NCI-H146 (cell line): Measurements from ENCODE around the gene KIAA1210.

Experiments used
- DNase-seq: peaks from one replicate; lab custom pipeline; 2025; lab: John Stamatoyannopoulos, UW

The KIAA1210 gene

DNA sequence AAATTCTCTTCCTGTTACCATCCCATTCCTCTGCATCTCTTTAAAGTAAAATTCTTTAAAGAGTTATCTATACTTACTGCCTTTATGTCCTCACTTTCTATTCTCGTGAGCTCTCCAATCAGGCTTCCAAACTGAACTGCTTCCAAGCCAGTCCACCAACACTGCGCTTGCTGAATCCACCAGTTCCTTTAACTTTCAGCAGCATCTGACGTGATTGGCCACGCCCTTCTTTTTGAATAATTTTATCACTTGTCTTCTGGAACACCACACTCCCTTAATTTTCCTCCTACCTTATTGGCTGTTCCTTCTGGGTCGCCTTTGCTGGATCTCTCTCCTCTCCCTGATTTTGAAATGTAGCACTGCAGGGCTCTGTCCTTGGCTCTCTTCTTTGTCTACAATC lies at the start of gene KIAA1210:
Gene KIAA1210 (minus strand): TSS at position 163 of the 400 bp plus-strand sequence. CDS start 4,170 bp downstream, outside the sequence.
- no peak for DNase-seq

DNA sequence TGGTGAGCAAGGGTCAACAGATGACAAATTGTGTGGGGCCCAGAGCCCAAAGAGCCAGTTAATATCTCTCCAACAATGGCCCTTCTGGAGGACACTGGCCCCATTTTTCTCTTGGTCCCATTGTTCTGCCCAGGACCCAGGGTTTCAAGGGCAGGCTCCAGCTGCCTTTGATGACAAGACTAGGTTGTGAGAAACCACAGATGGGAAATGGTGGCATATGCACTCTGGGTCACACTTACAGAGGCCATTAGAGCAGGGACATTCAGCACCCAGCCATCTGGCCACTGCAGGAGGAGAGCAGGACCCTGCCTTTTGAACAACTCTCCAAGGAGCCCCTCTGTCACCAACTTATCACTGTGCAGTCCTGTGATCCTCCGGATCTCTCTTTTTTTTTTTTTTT lies 49.7 kb upstream of the KIAA1210 start:
- DNase-seq, result no peak

DNA sequence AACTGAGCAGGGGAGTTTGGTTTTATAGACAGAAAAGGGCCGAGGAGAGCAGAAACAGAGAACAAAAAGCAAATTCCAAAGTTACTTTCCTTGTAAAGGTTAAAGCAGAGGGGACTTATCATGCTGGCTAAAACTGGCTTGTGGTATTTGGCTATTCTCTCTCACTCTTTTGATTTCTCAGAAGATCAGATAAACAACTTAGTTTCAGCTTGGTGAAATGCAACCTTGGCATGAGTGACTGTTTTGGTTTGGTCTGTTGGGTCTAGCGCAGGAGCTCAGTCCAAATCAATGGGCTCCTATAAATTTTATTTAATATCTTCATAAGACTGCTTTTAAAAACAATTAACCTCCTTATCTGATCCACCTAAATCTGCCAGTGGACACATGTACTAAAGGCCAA lies 47.3 kb upstream of the KIAA1210 start:
- DNase-seq, result no peak

GRCh38 chrX:119168104-119168503 lies 40.5 kb upstream of the KIAA1210 start:
- DNase-seq, result no peak

DNA sequence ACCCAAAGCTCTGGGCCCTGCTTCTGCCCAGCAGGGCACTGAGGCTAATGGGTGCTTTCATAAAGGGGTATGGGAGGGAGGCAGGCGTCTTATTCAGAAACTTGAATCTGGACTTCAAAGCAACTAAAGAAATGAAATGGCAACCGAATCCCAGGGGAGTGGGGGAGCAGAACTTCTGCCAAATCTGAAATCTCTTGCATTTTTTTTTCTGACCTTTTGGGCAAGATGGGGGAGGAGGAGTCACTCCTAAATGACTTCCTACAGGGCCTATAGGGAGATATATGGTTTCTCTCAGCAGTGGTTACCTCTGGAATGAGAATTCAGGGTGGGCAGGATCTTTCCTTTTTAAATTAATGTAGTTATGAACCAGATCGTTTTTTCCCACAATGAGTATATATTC lies 30.6 kb upstream of the KIAA1210 start:
- DNase-seq, result no peak

- DNase-seq, result no peak
These were observed 28.6 kb upstream of the KIAA1210 start for GRCh38 chrX:119156241-119156640.

DNA sequence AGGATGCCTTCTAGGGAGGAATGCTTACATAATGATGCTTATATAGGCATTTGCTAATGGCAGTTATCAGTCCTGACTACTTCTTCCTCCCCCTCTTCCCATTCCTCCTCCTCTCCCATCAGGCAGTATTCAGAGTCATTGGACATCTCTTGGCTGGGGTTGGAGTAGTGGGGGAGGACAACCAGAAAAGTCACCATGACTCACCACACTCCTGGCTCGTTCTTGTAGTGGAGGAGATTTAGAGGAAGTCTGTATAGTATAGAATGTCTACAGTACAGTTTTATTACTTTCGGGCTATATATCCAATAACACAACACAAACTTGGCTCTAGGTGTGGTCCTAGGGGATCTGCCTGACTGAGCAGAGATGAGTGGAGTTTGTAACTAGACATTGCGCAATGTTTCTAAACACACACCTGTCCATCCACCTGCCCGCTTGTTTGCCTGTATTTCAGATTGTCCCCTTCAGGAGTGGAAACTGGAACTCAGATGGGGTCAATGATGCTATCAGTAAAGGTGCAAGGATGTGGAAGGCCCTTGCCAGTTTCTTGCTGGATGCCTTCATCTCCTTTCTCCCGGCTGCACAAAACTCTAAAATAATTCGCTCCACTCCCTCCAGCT lies 27.9 kb upstream of the KIAA1210 start:
- DNase-seq, result no peak

DNA sequence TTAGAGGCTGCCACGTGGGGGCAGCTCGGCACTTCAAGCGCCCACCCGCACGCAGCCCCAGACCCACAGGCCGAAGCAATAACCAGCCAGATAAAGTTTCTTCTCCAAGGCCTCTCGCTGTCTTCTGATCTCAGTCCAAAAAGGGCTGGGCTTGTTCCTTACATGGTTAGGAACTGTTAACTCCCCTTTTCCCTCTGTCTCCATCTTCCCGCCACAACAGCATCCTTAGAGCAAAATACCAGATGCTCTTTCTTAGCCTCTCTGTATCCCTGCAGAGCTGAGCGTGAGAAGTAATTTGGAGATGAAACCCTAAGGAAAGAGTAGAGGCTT lies 23.4 kb upstream of the KIAA1210 start:
- no peak for DNase-seq

DNA sequence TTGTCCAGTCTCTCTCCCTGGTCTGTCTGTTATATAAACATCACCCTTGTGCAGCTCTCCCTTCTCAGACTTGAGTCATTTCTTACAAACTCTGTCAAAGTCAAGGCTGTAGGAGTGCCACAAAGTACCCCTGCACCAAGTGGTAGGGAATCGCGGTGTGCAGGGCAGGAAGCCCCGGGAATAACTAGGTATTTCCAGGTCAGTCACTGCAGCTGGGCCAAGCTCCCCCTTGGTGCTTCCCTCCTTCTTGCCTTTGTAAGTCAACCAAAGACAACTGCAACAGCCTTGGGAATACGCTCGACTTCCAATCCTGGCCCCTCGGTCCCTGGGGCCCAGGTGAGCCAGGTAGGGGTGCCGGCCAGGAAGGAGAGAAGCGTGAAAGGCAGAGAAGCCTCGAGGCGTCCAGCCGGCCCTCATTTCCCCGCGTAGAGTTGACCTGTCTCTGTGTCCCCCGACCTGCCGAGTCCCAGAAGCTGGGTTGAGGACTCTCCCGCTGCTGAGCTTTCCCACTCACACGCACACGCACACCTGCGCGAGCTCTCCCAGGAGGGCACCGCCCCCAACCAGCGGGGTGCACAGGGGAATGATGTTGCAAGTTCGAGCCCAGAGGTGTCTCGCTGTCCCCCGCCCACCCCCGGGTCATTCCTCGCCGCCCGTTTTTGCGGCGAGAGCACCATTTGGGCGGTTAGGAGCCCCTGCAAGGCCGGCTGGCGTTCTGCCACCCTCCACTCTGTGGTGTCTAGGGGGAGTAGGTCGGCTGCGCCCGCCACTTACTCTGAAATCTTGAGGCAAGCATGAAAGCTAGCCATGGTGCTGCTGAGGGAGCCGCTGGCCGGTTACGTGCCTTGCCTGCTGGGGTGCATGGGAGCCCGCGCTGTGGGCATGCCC lies 22.8 kb upstream of the KIAA1210 start:
- no peak for DNase-seq

DNA sequence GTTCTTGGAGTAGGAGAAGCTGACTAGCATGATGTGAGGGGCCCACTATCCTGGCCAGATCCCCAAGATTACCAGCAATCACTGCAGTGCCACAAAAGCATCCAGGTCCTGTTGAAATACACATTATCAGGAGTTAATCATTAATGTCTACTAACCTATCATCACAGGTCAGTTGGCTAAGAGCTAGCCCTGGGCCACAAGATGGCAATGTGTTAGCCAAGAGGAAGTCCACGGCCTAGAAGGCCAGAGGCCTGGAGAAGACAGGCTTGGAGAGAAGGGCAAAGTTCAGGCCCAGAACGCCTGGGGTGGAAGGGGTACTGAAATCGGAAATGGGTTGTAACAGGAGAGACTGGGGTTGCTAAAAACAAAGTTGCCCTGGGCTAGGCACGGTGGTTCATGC lies 19.9 kb upstream of the KIAA1210 start:
- no peak for DNase-seq

DNA sequence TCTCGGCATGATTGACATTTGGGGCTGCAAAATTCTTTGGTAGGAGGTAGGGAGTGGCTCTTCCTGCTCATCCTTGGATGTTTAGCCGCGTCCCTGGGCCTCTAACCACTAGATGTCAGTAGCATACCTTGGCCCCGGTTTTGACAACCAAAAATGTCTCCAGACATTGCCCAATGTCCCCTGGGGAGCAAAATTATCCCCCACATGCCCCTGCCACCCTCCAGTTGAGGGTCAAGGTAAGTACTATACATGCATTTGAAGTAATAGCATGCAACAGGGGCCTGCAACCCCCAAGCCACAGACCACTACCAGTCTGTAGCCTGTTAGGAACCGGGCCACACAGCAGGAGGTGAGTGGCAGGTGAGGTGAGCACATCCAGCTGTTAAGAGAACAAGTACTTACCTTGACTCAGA lies 17.6 kb upstream of the KIAA1210 start:
- DNase-seq, result no peak

DNA sequence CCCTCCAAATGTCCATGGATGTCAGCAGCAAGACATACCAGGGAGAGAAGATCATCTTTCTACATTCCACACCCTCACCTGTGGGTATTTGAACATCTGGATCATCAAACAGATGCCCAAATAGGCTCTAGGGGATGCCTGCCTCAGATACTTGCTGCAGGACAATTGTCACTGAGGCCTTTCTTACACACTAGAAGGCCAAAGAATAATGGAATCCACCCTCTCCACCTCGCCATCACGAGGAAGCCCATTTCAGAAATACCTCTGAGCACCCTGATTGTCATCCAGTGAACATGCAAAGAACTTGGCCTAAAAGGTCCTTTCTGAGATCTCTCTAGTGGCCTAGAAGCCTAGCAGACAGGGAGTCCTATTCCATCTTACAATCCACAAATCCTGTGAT lies 6.9 kb upstream of the KIAA1210 start:
- DNase-seq, result no peak

GRCh38 chrX:119132961-119133360 lies 5.3 kb upstream of the KIAA1210 start:
- DNase-seq, result no peak

GRCh38 chrX:119132316-119132715 lies 4.7 kb upstream of the KIAA1210 start:
- no peak for DNase-seq

- no peak for DNase-seq
These were observed 3.3 kb upstream of the KIAA1210 start for GRCh38 chrX:119130911-119131310.

DNA sequence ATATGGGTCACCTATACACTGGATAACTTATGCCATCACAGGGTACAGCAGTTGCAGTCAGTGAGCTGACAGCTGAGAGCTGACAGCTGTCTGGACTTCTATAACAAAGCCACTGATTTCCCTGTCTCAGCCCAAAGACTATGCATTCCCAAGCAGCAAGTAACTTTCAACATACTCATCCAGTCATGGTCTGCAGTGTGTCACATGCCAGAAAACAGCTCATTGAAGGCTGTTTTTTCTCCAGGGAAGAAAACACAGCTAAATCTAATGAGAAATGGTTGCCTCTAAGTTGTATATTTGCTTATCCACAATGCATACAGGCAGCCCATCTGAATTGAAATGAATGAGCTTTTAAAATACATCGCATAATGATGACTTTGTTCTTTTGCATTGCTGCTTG lies 6.3 kb downstream of the KIAA1210 start:
- DNase-seq, result no peak

DNA sequence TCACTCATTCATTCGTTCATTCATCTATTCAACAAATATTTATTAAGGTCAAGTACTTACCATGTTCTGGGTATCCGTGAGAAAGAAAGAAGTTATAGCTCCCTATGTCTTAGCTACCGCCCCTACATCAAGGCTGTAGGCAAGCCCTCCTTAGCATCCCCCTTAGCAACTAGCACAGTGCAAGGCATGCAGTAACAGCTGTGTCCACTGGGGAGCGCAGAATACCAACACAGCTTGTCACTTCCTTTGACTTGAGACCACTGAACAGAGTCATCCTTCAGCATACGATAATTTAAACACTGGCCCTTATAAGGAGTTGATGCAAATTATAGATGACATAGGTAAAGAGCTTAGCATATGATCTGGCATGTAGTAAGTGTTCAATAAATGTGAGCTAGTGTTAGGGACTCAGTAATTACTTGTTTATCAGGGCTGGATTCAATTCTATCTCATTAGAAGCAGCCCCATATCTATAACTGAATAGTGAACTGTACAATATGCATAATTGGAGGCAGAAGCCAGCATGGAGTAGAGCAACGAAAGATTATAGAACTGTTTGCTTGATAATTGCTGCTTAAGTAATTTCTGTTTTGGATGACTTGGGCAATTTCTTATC lies 8.7 kb downstream of the KIAA1210 start:
- DNase-seq, result peak; percentile 10

- no peak for DNase-seq
These were observed 20.4 kb downstream of the KIAA1210 start for GRCh38 chrX:119107206-119107605.

DNA sequence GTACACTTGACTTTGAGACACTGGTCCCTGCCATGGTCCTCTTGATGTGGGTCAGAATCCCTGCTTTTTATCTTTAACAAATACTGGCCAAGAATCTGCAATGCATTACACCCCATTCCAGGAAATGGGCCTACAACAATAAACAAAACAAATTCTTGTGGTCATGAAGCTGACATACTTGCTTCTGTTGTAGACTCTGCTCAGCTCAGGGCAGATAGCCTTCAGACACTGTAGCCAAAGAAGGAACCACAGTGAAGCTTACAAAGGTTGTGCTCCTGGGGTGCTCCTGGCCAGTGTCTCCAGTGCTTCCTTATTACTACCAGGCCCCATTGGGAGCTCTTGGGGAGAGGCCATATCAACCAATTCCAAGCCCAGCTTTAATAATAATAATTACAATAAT lies 21.8 kb downstream of the KIAA1210 start:
- DNase-seq, result no peak

DNA sequence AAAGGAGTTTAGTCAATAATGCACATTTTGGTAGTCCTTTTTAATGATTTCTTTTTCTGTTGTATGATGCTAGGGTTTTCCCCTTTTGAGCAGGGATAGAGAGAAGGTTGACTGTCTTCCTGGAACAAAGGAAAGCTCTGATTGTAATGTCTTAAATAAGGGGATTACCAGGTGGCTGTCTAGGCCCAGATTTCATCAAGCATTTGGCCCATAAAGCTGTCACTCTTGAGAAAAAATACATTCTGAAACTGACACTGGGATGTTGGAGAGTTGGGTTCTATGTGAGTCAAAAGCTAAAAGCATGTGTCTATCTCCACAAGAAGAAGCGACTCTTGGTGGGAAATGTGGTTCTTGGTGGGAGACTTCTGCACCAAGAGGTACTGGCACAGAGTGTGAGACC lies 26.4 kb downstream of the KIAA1210 start:
- DNase-seq, result no peak

GRCh38 chrX:119095936-119096335 lies 31.7 kb downstream of the KIAA1210 start:
- no peak for DNase-seq

GRCh38 chrX:119094819-119095218 lies 32.8 kb downstream of the KIAA1210 start:
- no peak for DNase-seq
